HG03103 (cell line): Measurements from ENCODE around the gene SLC10A6.

Source experiments
- ATAC-seq: cut with Tn5 transposase; IDR thresholded peaks from one replicate; pipeline ENCODE4 v1.9.1; 2021; ENCODE audit warnings: low read depth; ENCODE audit not compliant: unreplicated experiment

Gene SLC10A6

DNA sequence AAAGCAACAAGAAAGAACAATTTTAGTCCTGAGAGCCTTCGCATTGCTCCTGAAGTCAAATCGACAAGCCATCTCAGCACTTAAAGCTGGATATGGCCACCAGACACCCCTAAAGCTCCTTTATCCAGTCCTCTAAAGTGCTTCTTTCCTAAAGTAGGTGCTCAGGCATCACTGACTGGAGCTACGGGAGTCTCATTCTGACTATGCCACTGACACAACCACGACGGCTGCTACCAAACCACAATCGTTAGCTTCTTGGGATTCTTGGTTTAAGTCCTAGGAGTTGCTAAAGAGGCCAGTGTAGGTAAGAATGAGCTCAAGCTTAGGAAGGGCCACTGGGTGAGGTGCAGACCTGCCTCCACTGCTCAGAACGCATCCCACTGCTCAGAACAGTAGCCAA, 1.0 kb downstream of the SLC10A6 start:
- no peak for ATAC-seq

DNA sequence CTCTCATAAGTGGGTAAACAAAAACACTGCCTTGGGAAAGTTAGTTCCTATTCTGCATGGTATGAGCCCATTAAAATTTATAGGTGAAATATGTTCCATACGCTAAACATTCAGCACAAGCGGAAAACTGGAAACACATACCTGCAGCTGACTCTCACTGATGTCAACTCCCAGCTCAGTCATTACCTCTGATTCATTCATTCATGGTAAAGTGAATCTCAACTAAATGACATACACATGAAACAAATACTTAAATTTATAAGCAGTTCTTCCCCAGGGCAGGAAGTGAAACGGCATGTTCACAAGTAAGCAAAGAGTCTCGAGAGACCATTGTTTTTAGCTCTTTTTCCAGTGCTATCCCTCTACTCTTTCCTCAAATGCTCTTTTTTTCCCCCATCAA, 1.6 kb downstream of the SLC10A6 start:
- no peak for ATAC-seq

DNA sequence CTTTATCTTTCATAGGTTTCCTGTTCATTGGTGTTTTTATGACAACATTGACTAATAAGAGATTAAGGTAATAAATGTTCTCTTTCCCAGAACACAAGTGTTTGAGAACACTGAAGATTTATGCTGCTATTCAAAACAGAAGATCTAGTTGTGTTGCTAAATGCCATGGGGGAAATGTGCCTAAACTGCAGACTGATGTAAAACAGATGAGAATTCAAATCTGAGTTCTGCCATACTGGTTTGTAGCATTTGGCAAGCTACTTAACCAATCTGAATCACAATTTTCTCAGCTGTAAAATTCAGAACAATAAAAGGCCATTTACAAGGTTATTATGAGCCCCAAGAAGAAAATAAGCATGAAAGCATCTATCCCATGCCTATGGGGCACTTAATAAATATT, 2.3 kb downstream of the SLC10A6 start:
- ATAC-seq = no peak

DNA sequence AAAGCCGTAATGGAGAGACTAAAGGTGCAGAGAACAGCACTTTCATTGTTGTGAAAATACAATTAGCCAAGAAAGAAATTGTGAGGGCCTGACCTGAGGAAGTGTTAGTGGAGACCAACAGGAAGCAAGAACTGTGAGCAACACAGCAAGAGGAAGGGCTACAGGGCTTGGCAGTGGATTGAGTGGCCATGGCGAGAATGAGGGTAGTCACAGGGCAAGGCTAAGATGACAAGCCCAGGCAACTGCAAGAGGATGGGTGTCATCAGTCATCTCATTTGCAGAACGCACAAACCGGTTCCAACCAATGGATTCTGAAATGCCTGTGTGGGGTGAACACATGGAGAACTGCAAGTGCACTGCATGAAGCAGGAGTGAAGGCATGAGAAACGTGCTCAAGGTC, 3.6 kb downstream of the SLC10A6 start:
- ATAC-seq = no peak

DNA sequence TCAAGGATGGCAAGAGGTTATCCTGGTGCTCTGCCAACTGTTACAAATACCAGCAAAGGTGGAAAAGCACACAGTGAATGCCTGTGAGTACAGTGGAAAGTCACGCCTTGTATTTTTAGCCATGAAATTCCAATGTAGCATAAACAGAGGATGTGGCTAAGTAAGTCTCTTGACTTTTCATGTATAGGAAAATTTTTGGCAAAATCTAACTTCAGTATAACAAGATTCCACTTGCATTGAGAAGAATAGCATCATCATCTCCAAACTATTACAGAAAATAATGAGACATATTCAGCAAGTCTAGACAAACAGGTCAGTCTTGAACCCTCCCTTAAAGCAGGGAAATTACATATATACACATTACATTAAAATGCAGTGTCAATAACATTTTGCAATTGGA, 7.9 kb downstream of the SLC10A6 start:
- ATAC-seq = no peak

DNA sequence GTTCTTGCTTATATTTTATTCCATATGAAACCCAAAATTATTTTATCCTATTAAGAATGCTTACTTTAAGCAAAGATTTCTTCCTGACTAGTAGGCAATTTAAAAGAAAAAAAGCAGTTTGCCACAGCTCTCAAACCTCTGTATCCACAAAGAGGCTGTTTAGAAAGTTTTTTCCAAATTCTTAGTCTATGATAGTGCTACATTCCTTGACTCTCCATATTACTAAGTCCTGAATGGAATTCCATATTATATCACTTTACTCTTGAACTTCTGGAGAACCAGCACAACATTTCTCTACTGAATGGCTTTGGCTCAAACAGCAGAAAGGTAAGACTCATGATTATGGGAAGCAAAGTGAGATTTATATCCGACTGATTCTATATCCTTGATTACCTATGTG, 8.3 kb downstream of the SLC10A6 start:
- no peak for ATAC-seq

DNA sequence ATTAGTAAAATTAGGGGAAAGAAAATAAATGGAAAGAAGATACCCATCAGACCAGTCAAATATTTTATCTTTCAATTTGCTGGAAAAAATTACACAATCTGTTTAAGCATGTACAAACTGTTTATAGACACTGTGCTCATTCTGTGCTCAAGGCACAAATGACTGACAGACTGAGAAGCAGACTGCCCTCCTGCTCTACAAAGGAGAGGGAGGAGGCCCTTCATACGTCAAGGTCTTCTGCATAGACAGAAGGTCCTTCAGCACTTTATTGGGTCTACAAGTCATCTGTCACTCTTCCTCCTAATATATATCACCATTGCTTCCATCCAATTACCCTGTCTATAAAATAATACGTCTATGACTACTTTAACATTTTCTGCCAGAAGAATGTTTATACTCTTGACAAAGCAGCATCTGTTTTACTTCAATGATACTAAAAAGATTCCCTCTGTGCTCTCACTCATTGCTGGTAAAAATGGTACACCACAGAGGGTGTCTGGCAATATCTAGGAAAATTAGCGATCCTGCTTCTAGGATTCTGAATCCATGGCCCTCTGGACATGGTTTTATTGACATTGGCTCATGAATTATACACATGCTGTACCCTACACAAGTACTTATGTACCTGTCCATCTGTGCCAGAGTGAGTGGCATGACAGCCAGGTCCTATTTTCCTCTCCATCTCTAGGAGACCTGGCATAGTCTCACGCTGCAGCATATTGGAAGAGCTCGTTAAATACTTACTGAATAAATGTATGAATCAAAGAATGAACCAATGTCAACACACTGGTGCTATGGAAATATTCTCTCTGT, 11.3 kb downstream of the SLC10A6 start:
- no peak for ATAC-seq

DNA sequence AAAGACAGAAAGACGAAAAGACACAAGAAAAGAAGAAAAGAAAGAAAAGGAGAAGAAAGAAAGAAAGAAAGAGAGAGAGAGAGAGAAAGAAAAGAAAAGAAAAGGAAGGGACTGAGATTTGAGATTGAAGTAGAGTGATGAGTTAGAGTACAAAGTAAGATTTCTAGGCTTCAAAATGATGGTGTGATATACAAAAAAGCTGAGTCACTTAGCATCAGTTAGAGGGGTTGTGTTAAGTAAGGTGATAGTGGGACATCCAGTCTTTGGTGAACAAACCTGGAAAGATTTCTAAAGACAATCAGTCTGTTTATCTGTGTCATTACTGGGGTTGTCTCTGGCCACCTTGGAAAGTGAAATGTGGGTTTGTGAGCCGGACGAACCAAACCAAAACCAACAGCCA, 13.5 kb downstream of the SLC10A6 start:
- no peak for ATAC-seq

DNA sequence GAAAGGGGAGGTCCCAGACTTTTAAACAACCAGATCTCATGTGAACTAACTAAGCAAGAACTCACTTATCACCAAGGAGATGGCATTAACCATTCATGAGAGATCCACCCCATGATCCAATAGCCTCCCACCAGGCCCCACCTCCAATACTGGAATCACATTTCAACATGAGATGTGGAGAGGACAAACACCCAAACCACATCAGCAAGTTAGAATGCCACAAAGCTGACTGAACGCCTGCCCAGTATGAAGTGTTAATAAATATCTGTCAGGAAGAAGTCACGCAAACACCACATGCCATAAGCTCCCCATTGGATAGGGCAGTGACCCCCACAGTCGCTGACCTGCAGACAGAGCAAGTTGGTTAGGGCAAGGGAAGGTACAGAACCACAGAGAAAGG, 14.3 kb downstream of the SLC10A6 start:
- no peak for ATAC-seq

DNA sequence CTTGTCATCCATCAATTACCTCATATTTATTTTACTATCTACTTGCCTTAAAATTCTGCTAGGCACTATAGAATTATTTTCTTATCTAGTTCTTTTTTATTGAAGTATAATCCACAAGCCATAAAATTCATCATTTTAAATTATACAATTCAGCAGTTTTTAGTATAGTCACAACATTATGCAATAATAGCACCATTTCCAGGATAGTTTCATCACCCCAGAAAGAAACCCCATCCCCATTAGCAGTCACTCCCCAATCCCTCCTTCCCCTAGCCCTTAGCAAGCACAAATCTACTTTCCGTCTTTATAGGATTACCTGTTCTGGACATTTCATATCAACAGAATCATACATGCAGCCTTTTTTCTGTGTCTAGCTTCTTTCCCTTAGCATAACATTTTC, 15.6 kb downstream of the SLC10A6 start:
- no peak for ATAC-seq

DNA sequence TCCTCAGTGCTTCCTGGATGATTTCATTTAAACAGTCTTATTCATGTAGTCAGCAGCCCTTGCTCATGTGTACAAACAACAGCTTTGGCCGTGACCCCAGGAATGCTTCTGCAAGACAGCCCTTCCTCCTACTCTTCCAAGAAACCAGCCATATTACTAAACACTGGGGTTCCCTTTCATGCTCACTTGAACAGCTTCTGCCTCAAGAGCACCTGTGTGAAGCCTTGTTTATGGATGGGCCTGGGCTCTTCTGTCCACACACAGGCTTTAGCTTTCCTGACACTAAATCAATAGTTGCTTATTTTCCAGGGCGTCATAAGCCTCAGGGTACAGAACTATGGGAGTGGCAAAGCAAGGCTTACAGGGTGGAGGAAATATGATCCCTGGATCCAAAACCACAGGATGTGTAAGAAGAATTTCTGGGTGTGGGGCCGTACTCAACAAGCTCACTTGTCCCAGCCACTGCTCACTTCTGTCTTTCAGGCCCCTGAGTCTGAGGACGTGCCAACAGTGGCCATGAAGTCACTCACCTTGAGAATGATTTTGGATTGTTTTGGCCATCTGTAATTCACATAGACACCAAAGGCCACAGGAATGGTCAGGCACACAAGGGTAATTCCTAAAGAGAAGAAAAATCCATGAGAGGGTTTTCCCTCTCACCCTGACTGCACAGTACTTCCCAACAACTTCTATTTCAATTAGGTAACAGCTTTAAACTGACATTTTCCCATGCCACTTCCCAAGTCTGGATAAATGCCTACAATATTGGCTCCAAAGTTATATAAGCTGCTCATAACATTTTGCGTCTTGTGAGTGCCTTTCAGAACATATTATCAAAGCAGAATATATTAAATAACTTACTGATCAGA, 17.7 kb downstream of the SLC10A6 start:
- no peak for ATAC-seq

DNA sequence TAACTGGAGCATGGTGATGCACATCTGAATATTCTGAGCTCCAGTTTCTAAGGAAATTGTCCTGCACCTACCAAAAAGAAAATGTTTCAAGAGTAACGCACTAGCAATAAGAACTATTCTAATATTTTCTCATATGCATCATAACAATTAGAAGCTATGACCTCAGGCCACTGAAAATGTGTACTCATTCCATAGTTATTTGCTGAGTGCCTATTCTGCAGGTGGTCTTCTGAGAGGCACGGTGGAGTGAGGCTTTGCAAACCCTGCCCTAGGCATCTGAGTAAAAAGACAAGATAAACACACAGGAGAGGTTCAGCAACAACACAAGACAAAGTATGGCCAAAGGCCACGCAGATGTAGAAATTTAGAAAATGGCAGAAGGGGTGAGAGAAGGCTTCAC, 23.7 kb downstream of the SLC10A6 start:
- no peak for ATAC-seq

DNA sequence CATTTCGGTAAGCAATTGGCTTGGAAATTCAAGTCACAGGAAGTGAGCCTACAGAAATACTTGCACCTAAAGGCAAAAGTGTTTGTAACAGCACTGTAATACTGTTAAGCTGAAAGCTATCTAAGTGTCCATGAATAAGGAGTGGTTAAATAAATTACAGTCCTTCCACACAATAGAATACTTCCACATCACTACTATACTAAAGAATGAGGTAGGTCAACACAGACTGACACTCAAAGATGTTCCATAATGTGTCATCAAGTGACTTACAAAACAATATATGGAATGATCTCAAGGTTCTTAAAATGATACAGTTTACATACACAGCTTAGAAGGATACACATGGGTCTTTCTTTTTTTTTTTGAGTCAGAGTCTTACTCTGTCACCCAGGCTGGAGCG, 27.0 kb downstream of the SLC10A6 start:
- ATAC-seq = no peak

DNA sequence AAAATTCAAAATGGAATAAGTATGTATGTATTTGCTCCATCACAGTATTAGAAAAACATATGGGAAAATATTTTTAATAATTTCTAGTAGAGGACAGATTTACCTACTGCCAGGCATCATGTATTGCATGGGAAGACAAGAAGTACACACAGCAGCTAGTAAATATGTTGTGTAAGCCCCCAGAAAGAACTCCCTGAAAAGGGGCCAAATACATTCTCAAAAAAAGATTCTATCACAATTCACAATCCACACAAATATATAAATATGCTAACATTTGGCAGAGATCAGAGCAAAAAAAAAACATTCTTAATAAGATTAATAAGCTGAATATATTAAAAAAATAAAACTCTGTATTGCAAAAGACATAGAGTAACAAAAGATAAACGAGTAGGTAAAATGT, 28.0 kb downstream of the SLC10A6 start:
- no peak for ATAC-seq

DNA sequence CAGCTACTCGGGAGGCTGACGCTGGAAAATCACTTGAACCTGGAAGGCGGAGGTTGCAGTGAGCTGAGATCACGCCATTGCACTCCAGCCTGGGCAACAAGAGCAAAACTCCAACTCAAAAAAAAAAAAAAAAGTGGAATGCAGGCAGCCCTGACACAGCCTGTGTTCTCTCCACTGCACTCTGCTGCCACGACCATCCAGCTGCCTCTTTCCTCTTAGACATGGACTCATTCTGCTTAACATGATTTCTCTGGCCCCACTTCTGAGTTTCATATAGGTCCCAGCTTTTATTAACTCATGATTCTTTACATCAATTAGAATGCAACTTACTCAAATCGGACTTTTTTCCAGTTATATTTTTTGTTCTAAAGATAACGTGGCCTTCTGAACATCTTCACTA, 29.6 kb downstream of the SLC10A6 start:
- ATAC-seq = no peak

DNA sequence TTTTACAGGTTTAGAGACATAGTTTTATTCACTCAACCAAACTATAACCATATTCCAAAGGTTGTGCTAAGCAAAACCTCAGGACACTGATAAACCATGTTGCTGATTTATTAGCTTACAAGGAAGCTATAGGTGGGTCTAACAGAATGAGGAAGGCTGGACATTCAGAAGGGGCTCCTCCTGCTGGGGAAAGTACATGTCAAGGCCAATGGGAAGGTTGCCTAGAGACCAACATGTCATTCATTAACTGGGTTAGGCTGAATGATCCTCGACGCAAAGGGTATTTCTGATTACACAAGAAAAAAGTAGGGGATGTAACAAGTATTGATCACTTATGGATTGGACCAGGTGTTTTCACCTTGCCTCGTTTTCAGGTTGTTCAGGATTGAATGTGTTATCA, 30.3 kb downstream of the SLC10A6 start:
- no peak for ATAC-seq

DNA sequence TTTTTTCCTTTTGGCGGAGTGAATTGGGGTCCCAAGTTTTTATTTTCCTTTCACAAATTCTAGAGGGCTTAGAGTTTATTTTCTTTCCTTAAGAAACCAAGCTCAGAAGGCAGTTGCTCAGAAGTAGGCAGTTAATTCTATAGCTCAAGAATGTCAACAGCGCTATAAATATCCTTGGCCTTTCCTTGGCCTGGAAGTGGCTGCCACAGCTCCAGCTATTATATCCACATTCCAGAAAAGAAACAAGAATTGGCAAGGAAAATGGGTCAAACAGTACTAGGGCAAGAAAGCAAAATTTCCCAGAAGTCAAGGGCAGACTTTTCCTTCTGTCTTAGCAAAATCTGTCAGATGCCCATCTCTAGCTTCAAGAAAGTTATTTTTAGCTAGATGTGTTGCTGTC, 31.0 kb downstream of the SLC10A6 start:
- no peak for ATAC-seq

DNA sequence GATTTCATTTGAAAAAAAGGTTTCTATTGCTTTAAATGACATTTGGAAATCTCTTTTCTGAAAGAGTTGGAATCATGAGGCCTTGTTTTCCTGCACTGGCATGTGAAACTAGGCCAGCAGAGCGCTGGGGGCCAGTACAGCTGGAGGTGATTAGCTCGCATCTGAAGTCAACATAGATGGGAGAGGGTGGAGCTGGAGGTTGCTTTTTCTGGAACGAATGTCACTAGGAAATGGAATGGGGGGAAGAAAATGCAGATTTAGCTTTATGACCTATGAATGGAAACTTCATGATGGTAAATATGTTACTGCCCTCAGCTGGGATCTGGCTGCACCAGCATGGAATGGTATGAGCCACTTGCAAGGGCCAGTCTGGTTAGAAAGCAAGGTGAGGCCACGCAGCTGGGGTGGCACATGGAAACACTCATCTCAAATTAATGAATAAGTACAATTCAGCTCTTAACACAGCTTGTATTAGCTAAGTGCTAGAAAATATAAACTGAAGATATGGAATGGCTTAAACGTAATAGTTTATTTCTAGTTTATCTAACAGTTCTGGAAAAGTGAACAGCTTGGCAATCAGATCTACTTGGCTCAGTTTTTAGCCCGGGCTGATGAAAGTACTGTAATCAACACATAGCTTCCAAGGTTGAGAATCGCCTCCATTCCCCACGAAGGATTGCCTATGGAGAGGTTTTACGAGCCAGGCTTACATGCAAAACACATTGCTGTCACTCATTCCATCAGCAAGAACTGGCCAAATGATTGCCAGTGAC, 32.5 kb downstream of the SLC10A6 start:
- no peak for ATAC-seq

DNA sequence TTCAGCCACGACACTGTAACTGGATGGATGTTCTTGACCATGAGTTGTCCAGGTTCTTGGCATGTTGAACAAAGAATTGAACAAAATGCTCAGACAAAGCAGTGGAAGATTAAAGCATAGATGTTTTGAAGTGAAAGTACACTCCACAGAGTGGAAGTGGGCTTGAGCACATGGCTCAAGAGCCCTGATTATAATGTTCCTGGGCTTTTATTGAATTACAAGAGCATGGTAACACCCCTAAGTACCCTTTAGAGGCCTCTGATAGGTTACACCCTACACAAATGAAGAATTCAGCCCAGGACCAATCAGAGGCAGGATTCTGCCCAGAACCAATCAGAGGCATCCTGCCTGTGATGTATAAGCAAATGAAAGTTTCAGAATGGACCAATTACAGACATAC, 33.5 kb downstream of the SLC10A6 start:
- ATAC-seq = no peak

DNA sequence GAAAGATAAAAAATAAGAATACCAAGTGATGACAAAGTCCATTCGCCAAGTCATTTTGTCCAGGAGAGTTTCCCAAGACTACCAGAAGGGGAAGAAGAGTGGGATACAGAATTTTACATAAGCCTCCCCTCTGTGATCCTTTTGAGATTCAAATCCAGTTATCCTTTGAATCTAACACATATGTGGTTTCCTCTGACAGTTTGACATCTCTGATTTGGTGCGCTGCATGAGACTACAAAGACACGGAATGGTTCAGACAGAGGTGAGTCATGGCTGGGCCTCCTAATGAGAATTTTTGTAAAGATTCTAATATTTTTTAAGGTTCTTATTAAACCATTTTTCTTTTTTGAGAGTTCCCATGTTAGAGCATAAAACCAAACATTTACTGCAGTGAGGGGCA, 38.3 kb downstream of the SLC10A6 start:
- ATAC-seq = no peak

DNA sequence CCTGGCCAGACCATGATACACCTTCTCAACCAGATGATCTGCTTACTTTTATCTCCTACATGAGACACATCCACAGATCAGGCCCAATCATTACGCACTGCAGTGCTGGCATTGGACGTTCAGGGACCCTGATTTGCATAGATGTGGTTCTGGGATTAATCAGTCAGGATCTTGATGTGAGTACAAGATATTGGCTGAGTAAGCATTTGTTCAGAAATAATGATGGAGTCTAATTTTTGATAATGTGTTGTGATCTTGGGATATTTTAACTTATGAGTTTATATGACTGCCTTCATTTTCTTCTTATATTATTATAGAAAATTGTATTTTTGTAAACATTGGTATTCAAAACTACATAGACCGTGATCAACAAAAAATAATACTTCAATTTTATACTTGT, 39.4 kb downstream of the SLC10A6 start:
- ATAC-seq = no peak
